ENCODE data around the gene AHCYL1.

AHCYL1 gene

GRCh38 chr1:109954041-109954512 lies 30.5 kb upstream of the AHCYL1 start:
- POLR2A ChIA-PET: no interaction called here
- TF ChIP-seq NFRKB (IDR thresholded peaks at IDR 0.05) (no peak), L3MBTL2 (conservative IDR thresholded peaks at IDR 0.05) (no peak), SP1 (IDR thresholded peaks at IDR 0.05) (no peak), FOXA1 (IDR thresholded peaks at IDR 0.05) (no peak), ZNF384 (IDR thresholded peaks at IDR 0.05) (no peak)
- no peak for DNase-seq (ENCODE audit: extremely low spot score)
- CTCF ChIA-PET: no interaction called here

GRCh38 chr1:109959632-109959973 lies 25.0 kb upstream of the AHCYL1 start:
- CTCF ChIA-PET: interaction anchor here (0.7 to 2.4 kb wide), 3 partner anchors 19 to 36 kb away, joined by 4 to 9 read pairs (median 7); partner anchors contain the start of gene AHCYL1
- POLR2A ChIA-PET: interaction anchor here (1.3 to 1.4 kb wide), 2 partner anchors 25 kb away, joined by 3 to 4 read pairs; partner anchors contain the start of gene AHCYL1
- TF ChIP-seq CTBP1 (IDR thresholded peaks at IDR 0.05; ENCODE audit: borderline replicate concordance) (no peak), HDGF (IDR thresholded peaks at IDR 0.05; ENCODE audit: borderline replicate concordance) (no peak), FOXM1 (IDR thresholded peaks at IDR 0.05; ENCODE audit: borderline replicate concordance) (no peak), PKNOX1 (IDR thresholded peaks at IDR 0.05) (no peak), SP1 (IDR thresholded peaks at IDR 0.05) (no peak), BHLHE40 (IDR thresholded peaks at IDR 0.05; ENCODE audit: borderline replicate concordance) (no peak), TARDBP (IDR thresholded peaks at IDR 0.05) (no peak), NFRKB (IDR thresholded peaks at IDR 0.05) (no peak), FOXA1 (IDR thresholded peaks at IDR 0.05) (no peak), ZNF384 (IDR thresholded peaks at IDR 0.05) (no peak), L3MBTL2 (conservative IDR thresholded peaks at IDR 0.05) (no peak), ARNT (IDR thresholded peaks at IDR 0.05) (no peak)

GRCh38 chr1:109959974-109960744 lies 24.4 kb upstream of the AHCYL1 start:
- DNase-seq (ENCODE audit: extremely low spot score): peak; percentile 53
- no peak for TF ChIP-seq FOXA1 (IDR thresholded peaks at IDR 0.05)
- no peak for TF ChIP-seq SP1 (IDR thresholded peaks at IDR 0.05)
- no peak for TF ChIP-seq SUZ12 (IDR thresholded peaks at IDR 0.05)
- no peak for TF ChIP-seq TARDBP (IDR thresholded peaks at IDR 0.05)
- TF ChIP-seq ELF4 (IDR thresholded peaks at IDR 0.05): no peak
- TF ChIP-seq CTBP1 (IDR thresholded peaks at IDR 0.05; ENCODE audit: borderline replicate concordance): no peak; the same call in 1 of the 2 replicates
- TF ChIP-seq HDGF (IDR thresholded peaks at IDR 0.05; ENCODE audit: borderline replicate concordance): no peak
- no peak for TF ChIP-seq PKNOX1 (IDR thresholded peaks at IDR 0.05)
- no peak for TF ChIP-seq FOXK2 (IDR thresholded peaks at IDR 0.05)
- no peak for TF ChIP-seq ZNF384 (IDR thresholded peaks at IDR 0.05)
- no peak for TF ChIP-seq LEF1 (IDR thresholded peaks at IDR 0.05; ENCODE audit: borderline replicate concordance)
- TF ChIP-seq BHLHE40 (IDR thresholded peaks at IDR 0.05; ENCODE audit: borderline replicate concordance): no peak
- TF ChIP-seq L3MBTL2 (conservative IDR thresholded peaks at IDR 0.05): no peak
- ChIA-PET CTCF (interaction anchor here (0.6 to 2.4 kb wide), 4 partner anchors 18 to 168 kb away, joined by 3 to 9 read pairs (median 6); partner anchors contain the start of gene AHCYL1), POLR2A (interaction anchor here (1.3 kb wide), 1 partner anchor 24 kb away, joined by 4 read pairs; the partner anchor contains the start of gene AHCYL1)

More at GRCh38 chr1:109959632-109959973, 25.0 kb upstream of the AHCYL1 start:
- no peak for DNase-seq (ENCODE audit: extremely low spot score)

GRCh38 chr1:109960745-109961094 lies 23.8 kb upstream of the AHCYL1 start:
- TF ChIP-seq TARDBP (IDR thresholded peaks at IDR 0.05) (no peak), L3MBTL2 (conservative IDR thresholded peaks at IDR 0.05) (no peak), PKNOX1 (IDR thresholded peaks at IDR 0.05) (no peak), CTBP1 (IDR thresholded peaks at IDR 0.05; ENCODE audit: borderline replicate concordance) (no peak), ZNF384 (IDR thresholded peaks at IDR 0.05) (no peak), ARNT (IDR thresholded peaks at IDR 0.05) (no peak), BHLHE40 (IDR thresholded peaks at IDR 0.05; ENCODE audit: borderline replicate concordance) (no peak), HDGF (IDR thresholded peaks at IDR 0.05; ENCODE audit: borderline replicate concordance) (no peak), LEF1 (IDR thresholded peaks at IDR 0.05; ENCODE audit: borderline replicate concordance) (no peak), FOXA1 (IDR thresholded peaks at IDR 0.05) (no peak), ELF4 (IDR thresholded peaks at IDR 0.05) (no peak), SP1 (IDR thresholded peaks at IDR 0.05) (no peak), FOXK2 (IDR thresholded peaks at IDR 0.05) (no peak), NFRKB (IDR thresholded peaks at IDR 0.05) (no peak), FOXM1 (IDR thresholded peaks at IDR 0.05; ENCODE audit: borderline replicate concordance) (no peak), SUZ12 (IDR thresholded peaks at IDR 0.05) (no peak)
- DNase-seq (ENCODE audit: extremely low spot score): no peak
- CTCF ChIA-PET: interaction anchor here (0.6 to 2.1 kb wide), 4 partner anchors 37 to 653 kb away, joined by 3 to 7 read pairs (median 4); no protein-coding TSS in a partner anchor
- POLR2A ChIA-PET: interaction anchor here (1.3 kb wide), 1 partner anchor 24 kb away, joined by 4 read pairs; the partner anchor contains the start of gene AHCYL1

- CTCF ChIA-PET: no interaction called here
- DNase-seq (ENCODE audit: extremely low spot score): no peak
- TF ChIP-seq NFRKB (IDR thresholded peaks at IDR 0.05) (no peak), TARDBP (IDR thresholded peaks at IDR 0.05) (no peak), L3MBTL2 (conservative IDR thresholded peaks at IDR 0.05) (no peak), FOXK2 (IDR thresholded peaks at IDR 0.05) (no peak), SUZ12 (IDR thresholded peaks at IDR 0.05) (no peak), CTBP1 (IDR thresholded peaks at IDR 0.05; ENCODE audit: borderline replicate concordance) (no peak), ZNF384 (IDR thresholded peaks at IDR 0.05) (no peak), PKNOX1 (IDR thresholded peaks at IDR 0.05) (no peak), FOXM1 (IDR thresholded peaks at IDR 0.05; ENCODE audit: borderline replicate concordance) (no peak), FOXA1 (IDR thresholded peaks at IDR 0.05) (no peak), HDGF (IDR thresholded peaks at IDR 0.05; ENCODE audit: borderline replicate concordance) (no peak), LEF1 (IDR thresholded peaks at IDR 0.05; ENCODE audit: borderline replicate concordance) (no peak), ARNT (IDR thresholded peaks at IDR 0.05) (no peak), SP1 (IDR thresholded peaks at IDR 0.05) (no peak), BHLHE40 (IDR thresholded peaks at IDR 0.05; ENCODE audit: borderline replicate concordance) (no peak), ELF4 (IDR thresholded peaks at IDR 0.05) (no peak)
- POLR2A ChIA-PET: no interaction called here
Observed at GRCh38 chr1:109963864-109964263, 20.7 kb upstream of the AHCYL1 start.
